Gastroesophageal sphincter (tissue), 4 donors: Measurements from ENCODE around the gene CELSR3. TPM values are rescaled to one million over a fixed set of nuclear protein-coding genes. Genes with fewer than 3 reads are reported as not detected.

Source experiments
- ATAC-seq: fragments of 150-250 bp; one replicate; pipeline ENCODE4 v1.9.1; 2016; ENCODE audit warnings: mild to moderate bottlenecking, moderate library complexity
- H3K27ac ChIP-seq, 4 donors: fragments of 200-600 bp; sonication (generic) in 3 of 4; 1 replicate in 3 of 4; 2 replicates in 1 of 4; pipeline ENCODE4 v1.5.1; 2016 to 2019
- H3K27me3 ChIP-seq: fragments of 200-600 bp; sonication (generic); one replicate; pipeline ENCODE4 v1.5.1; 2019
- H3K36me3 ChIP-seq, 2 donors: fragments of 200-600 bp; sonication (generic); one replicate each; pipeline ENCODE4 v1.5.1; 2019; ENCODE audit warnings: control low read depth in 1 of 2
- H3K4me1 ChIP-seq, 3 donors: fragments of 200-600 bp; sonication (generic); 1 replicate in 2 of 3; 2 replicates in 1 of 3; pipeline ENCODE4 v1.5.1; 2016 to 2019; ENCODE audit warnings: control low read depth in 2 of 3
- H3K4me3 ChIP-seq, 2 donors: fragments of 200-600 bp; sonication (generic); one replicate each; pipeline ENCODE4 v1.5.1; 2019; ENCODE audit warnings: mild to moderate bottlenecking in 1 of 2, moderate library complexity in 1 of 2
- H3K9me3 ChIP-seq, 3 donors: fragments of 200-600 bp; sonication (generic); one replicate each; pipeline ENCODE4 v1.5.1; 2017 to 2019; ENCODE audit warnings: control low read depth in 2 of 3
- CTCF ChIP-seq, 4 experiments: fragments of 200-600 bp in 2 of 4; fragments of 450-650 bp in 2 of 4; sonication (generic) in 1 of 4; IDR thresholded peaks; one replicate each; pipeline ENCODE4 v1.5.1; 2017 to 2019; ENCODE audit warnings: antibody characterized with exemption in 4 of 4, mild to moderate bottlenecking in 2 of 4, moderate library complexity in 2 of 4
- EP300 ChIP-seq: sonication (generic); formaldehyde crosslinking; IDR thresholded peaks from one replicate; pipeline ENCODE4 v1.6.1; 2017; ENCODE audit warnings: antibody characterized with exemption, mild to moderate bottlenecking
- POLR2A ChIP-seq, 2 donors: fragments of 450-650 bp; IDR thresholded peaks; one replicate each; pipeline ENCODE4 v1.6.1; 2017; ENCODE audit warnings: antibody characterized with exemption in 2 of 2, mild to moderate bottlenecking in 2 of 2, moderate library complexity in 1 of 2
- POLR2AphosphoS5 ChIP-seq: sonication (generic); formaldehyde crosslinking; IDR thresholded peaks from one replicate; pipeline ENCODE4 v1.6.1; 2017; ENCODE audit warnings: antibody characterized with exemption
- WGBS, 2 donors: methylation state at CpG; one replicate each; pipeline ENCODE4 v1.1.5; 2018; ENCODE audit warnings: low coverage in 1 of 2; 5-methylcytosine and 5-hydroxymethylcytosine counted together
- total RNA-seq, 4 donors: library from RNA; depleted of rRNA; stranded (reverse); fragments of >200 nt; gene quantifications; one replicate each; pipeline ENCODE4 v1.1.0, GENCODE V29; 2016

CELSR3 gene
- total RNA-seq, 4 donors from 2014 or later = 0.40 to 1.0 (median 0.66) TPM

DNA sequence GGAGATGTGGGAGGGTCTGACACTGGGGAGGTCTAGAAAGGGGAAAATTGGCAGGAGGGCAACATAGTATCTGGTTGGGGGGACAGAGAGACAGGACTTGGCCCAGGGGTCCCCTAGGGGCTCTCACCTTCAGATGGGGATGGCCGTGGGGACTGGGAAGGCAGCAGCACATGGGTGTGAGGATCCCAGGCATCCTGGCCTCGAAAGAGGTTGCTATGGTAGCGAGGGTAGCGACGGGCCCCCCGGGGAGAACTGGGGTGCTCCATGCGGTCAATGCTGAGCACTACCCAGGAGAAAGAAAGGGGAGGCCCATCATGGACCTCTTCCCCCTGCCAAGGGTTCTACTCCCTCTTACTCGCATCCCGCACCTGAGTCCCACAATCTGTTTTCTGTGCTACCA, 15.0 kb downstream of the CELSR3 start:
- no peak for TF ChIP-seq POLR2A (IDR thresholded peaks at IDR 0.05)
- no peak for TF ChIP-seq CTCF (IDR thresholded peaks at IDR 0.05)
- no peak for TF ChIP-seq EP300
- TF ChIP-seq POLR2AphosphoS5 = no peak
- Histone ChIP-seq H3K4me1 (no peaks in the 10 kb centered on the region), H3K4me3 (no peak overlapping the region), H3K27me3 (no peaks in the 10 kb centered on the region), H3K9me3 (no peaks in the 10 kb centered on the region), H3K36me3 (no peaks in the 10 kb centered on the region), H3K27ac (no peak overlapping the region)
- 71 to 79% methylated on average over 4 to 9 of the region's 9 CpGs for WGBS, 2 donors
- no peak for ATAC-seq

- H3K9me3 ChIP-seq = no peaks in the 10 kb centered on the region
- H3K27me3 ChIP-seq = no peaks in the 10 kb centered on the region
- no peaks in the 10 kb centered on the region for H3K36me3 ChIP-seq
- WGBS, 2 donors = no CpG with 5 or more reads among the region's 22 CpGs
- ATAC-seq = no peak
- H3K4me3 ChIP-seq = no peak overlapping the region
- no peaks in the 10 kb centered on the region for H3K4me1 ChIP-seq
- H3K27ac ChIP-seq = no peak overlapping the region
- TF ChIP-seq POLR2AphosphoS5 = no peak
- no peak for TF ChIP-seq EP300
- no peak for TF ChIP-seq CTCF (IDR thresholded peaks at IDR 0.05)
- TF ChIP-seq POLR2A (IDR thresholded peaks at IDR 0.05) = no peak
Observed at GRCh38 chr3:48644898-48645760, 17.6 kb downstream of the CELSR3 start.

DNA sequence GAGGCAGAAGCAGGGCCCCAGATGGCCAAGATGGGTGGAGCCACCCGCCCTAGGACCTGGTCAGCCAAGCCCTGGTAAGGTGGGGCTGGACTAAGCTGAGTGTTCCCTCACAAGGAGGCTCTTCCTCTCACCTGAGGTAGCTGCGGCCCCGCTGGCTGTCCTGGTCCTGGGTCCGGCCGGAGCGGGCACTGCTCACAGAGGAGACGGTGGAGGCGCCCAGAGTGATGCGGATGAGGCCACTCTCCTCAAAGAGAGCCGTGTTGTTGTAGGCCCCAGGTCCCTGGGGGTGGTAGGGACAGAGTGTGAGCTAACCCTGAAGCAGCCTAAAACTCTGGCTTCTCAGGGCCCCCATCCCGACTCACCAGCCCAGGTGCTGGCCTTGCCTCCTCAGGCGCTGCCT, 20.1 kb downstream of the CELSR3 start:
- H3K4me3 ChIP-seq = no peak overlapping the region
- H3K36me3 ChIP-seq = no peaks in the 10 kb centered on the region
- no peak overlapping the region for H3K27ac ChIP-seq
- TF ChIP-seq POLR2A (IDR thresholded peaks at IDR 0.05) = no peak
- TF ChIP-seq EP300 = no peak
- TF ChIP-seq POLR2AphosphoS5 = no peak
- no peak for TF ChIP-seq CTCF (IDR thresholded peaks at IDR 0.05)
- H3K9me3 ChIP-seq = no peaks in the 10 kb centered on the region
- no peaks in the 10 kb centered on the region for H3K27me3 ChIP-seq
- WGBS, 2 donors = no CpG with 5 or more reads among the region's 12 CpGs
- no peaks in the 10 kb centered on the region for H3K4me1 ChIP-seq
- ATAC-seq = no peak

DNA sequence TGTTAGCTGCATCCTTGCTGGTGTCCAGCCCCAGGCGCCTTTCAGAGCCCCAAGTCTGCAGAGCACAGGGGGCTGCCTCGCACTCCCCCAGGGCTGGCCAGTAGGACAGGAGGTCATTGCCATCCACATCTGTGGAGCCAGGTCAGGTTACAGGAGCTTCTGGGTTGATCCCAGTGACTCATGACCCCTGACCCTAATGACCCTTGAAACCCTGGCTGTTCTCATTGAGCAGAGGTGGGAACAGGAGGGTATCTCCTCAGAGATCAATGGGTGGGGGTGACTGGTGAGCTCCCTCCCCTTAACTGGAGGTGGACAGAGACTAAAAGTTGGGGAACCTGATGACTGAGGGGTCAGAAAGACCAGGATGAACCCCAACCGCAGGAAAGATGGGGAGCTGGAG, 21.3 kb downstream of the CELSR3 start:
- TF ChIP-seq POLR2A (IDR thresholded peaks at IDR 0.05) (no peak), EP300 (no peak), CTCF (IDR thresholded peaks at IDR 0.05) (no peak), POLR2AphosphoS5 (no peak)
- no peak overlapping the region for H3K27ac ChIP-seq
- no peaks in the 10 kb centered on the region for H3K36me3 ChIP-seq
- 100% methylated on average over 1 of the region's 3 CpGs; no CpG with 5 or more reads in 1 of the 2 donors for WGBS, 2 donors
- H3K9me3 ChIP-seq = no peaks in the 10 kb centered on the region
- no peaks in the 10 kb centered on the region for H3K27me3 ChIP-seq
- H3K4me3 ChIP-seq = no peak overlapping the region
- peaks cover 0 to 5% (median 2%) of the 10 kb centered on the region in 3 donors for H3K4me1 ChIP-seq
- no peak for ATAC-seq
